Type B pancreatic cell (in vitro differentiated cells): Measurements from ENCODE around the gene TFF3. TPM values are rescaled to one million over a fixed set of nuclear protein-coding genes. Genes with fewer than 3 reads are reported as not detected.

Experiments
- DNase-seq: peaks from one replicate; pipeline ENCODE4 v3.0.0; 2021; ENCODE audit warnings: mixed read lengths; ENCODE audit not compliant: unreplicated experiment; ENCODE audit errors: extremely low spot score
- H3K27ac Mint-ChIP-seq: 2 replicates; pipeline ENCODE4 v1.8.0; 2021; ENCODE audit warnings: mild to moderate bottlenecking, mixed read lengths
- H3K27me3 Mint-ChIP-seq: 2 replicates; pipeline ENCODE4 v1.8.0; 2021; ENCODE audit warnings: mixed read lengths
- H3K36me3 Mint-ChIP-seq: 2 replicates; pipeline ENCODE4 v1.8.0; 2021; ENCODE audit warnings: mixed read lengths
- H3K4me1 Mint-ChIP-seq: one replicate; pipeline ENCODE4 v1.8.0; 2021; ENCODE audit warnings: mixed read lengths; ENCODE audit not compliant: unreplicated experiment
- H3K4me3 Mint-ChIP-seq: 2 replicates; pipeline ENCODE4 v1.8.0; 2021; ENCODE audit warnings: mild to moderate bottlenecking, mixed read lengths
- H3K9me3 Mint-ChIP-seq: 2 replicates; pipeline ENCODE4 v1.8.0; 2021; ENCODE audit warnings: mixed read lengths
- CTCF ChIP-seq: fragments of 200-600 bp; sonication (generic); conservative IDR thresholded peaks from 2 replicates; pipeline ENCODE4 v1.5.0; 2021; ENCODE audit warnings: antibody characterized with exemption, mild to moderate bottlenecking
- total RNA-seq: library from RNA; stranded (reverse); gene quantifications from 2 replicates; pipeline ENCODE4 v1.2.1, GENCODE V29; 2021; ENCODE audit warnings: low replicate concordance

TFF3 gene
- total RNA-seq, 1 donor from 2014 or later, result 31.5 TPM

- peaks cover 12% of the 10 kb centered on the region for H3K27me3 Mint-ChIP-seq
- H3K27ac Mint-ChIP-seq, result no peak overlapping the region
- no peak for TF ChIP-seq CTCF
- H3K36me3 Mint-ChIP-seq, result no peaks in the 10 kb centered on the region
- H3K4me1 Mint-ChIP-seq, result peaks cover 6% of the 10 kb centered on the region
- DNase-seq, result no peak
- no peak overlapping the region for H3K4me3 Mint-ChIP-seq
- H3K9me3 Mint-ChIP-seq, result no peaks in the 10 kb centered on the region
Observed at GRCh38 chr21:42282715-42283114, 32.5 kb downstream of the TFF3 start.

- H3K4me1 Mint-ChIP-seq, result peaks cover 6% of the 10 kb centered on the region
- no peak overlapping the region for H3K27ac Mint-ChIP-seq
- TF ChIP-seq CTCF, result no peak
- no peak overlapping the region for H3K4me3 Mint-ChIP-seq
- H3K9me3 Mint-ChIP-seq, result no peaks in the 10 kb centered on the region
- H3K27me3 Mint-ChIP-seq, result peaks cover 11% of the 10 kb centered on the region
- no peaks in the 10 kb centered on the region for H3K36me3 Mint-ChIP-seq
- DNase-seq, result no peak
Observed at GRCh38 chr21:42282021-42282420, 33.2 kb downstream of the TFF3 start.

GRCh38 chr21:42281181-42281680 is 34.0 kb downstream of the TFF3 start:
- Mint-ChIP-seq H3K27me3 (peaks cover 3% of the 10 kb centered on the region), H3K36me3 (no peaks in the 10 kb centered on the region), H3K27ac (no peak overlapping the region), H3K9me3 (no peaks in the 10 kb centered on the region), H3K4me1 (peaks cover 6% of the 10 kb centered on the region), H3K4me3 (no peak overlapping the region)
- DNase-seq, result no peak
- TF ChIP-seq CTCF, result no peak

GRCh38 chr21:42280356-42281180 is 34.6 kb downstream of the TFF3 start:
- no peak for TF ChIP-seq CTCF
- Mint-ChIP-seq H3K27me3 (no peaks in the 10 kb centered on the region), H3K4me1 (peaks cover 6% of the 10 kb centered on the region), H3K4me3 (no peak overlapping the region), H3K36me3 (no peaks in the 10 kb centered on the region), H3K9me3 (no peaks in the 10 kb centered on the region), H3K27ac (no peak overlapping the region)
- DNase-seq, result no peak

GRCh38 chr21:42279888-42280287 is 35.3 kb downstream of the TFF3 start:
- Mint-ChIP-seq H3K9me3 (no peaks in the 10 kb centered on the region), H3K27ac (no peak overlapping the region), H3K4me3 (no peak overlapping the region), H3K4me1 (peaks cover 6% of the 10 kb centered on the region), H3K27me3 (no peaks in the 10 kb centered on the region), H3K36me3 (no peaks in the 10 kb centered on the region)
- DNase-seq, result no peak
- no peak for TF ChIP-seq CTCF
